Liver (tissue), 9 donors: ENCODE data around the gene ATAD3C. TPM values are rescaled to one million over a fixed set of nuclear protein-coding genes. Genes with fewer than 3 reads are reported as not detected.

Source experiments
- DNase-seq: peaks from one replicate; pipeline ENCODE4 v3.0.0-alpha.2; 2017; ENCODE audit warnings: low spot score
- H3K27ac ChIP-seq, 2 donors: one replicate each; pipeline ENCODE4 v1.7.0; 2013; ENCODE audit warnings: inconsistent platforms in 2 of 2, low read length in 2 of 2, control low read depth in 1 of 2, low read depth in 1 of 2, mild to moderate bottlenecking in 1 of 2
- H3K27me3 ChIP-seq, 4 donors: one replicate each; pipeline versions ENCODE4 v1.6.1 to v1.7.0; 2013; ENCODE audit warnings: low read length in 3 of 4, inconsistent platforms in 1 of 4, mild to moderate bottlenecking in 1 of 4, moderate library complexity in 1 of 4; ENCODE audit not compliant: control insufficient read depth in 4 of 4, insufficient read depth in 4 of 4
- H3K36me3 ChIP-seq, 4 donors: one replicate each; pipeline versions ENCODE4 v1.6.1 to v1.7.0; 2013; ENCODE audit warnings: low read length in 3 of 4, mild to moderate bottlenecking in 3 of 4, low read depth in 1 of 4, moderate library complexity in 1 of 4; ENCODE audit not compliant: control insufficient read depth in 4 of 4, insufficient read depth in 3 of 4
- H3K4me1 ChIP-seq, 4 donors: one replicate each; pipeline versions ENCODE4 v1.6.1 to v1.7.0; 2013; ENCODE audit warnings: low read length in 3 of 4, mild to moderate bottlenecking in 3 of 4, moderate library complexity in 1 of 4; ENCODE audit not compliant: control insufficient read depth in 4 of 4, insufficient read depth in 4 of 4
- H3K4me3 ChIP-seq, 3 donors: one replicate each; pipeline versions ENCODE4 v1.6.1 to v1.7.0; 2013; ENCODE audit warnings: low read length in 3 of 3, control low read depth in 1 of 3, low read depth in 1 of 3, mild to moderate bottlenecking in 1 of 3
- H3K9ac ChIP-seq, 2 donors: one replicate each; pipeline ENCODE4 v1.7.0; 2013; ENCODE audit warnings: low read length in 2 of 2, mild to moderate bottlenecking in 2 of 2, moderate library complexity in 2 of 2, control low read depth in 1 of 2, low read depth in 1 of 2
- H3K9me3 ChIP-seq, 4 donors: one replicate each; pipeline versions ENCODE4 v1.6.1 to v1.7.0; 2013; ENCODE audit warnings: low read length in 3 of 4; ENCODE audit not compliant: control insufficient read depth in 4 of 4
- EGR1 ChIP-seq, 2 donors: IDR thresholded peaks; 2 replicates each; pipeline ENCODE4 v1.6.1; 2016 to 2018; ENCODE audit warnings: antibody characterized with exemption in 2 of 2, low read depth in 2 of 2
- FOXA1 ChIP-seq: IDR thresholded peaks from 2 replicates; pipeline ENCODE4 v1.6.1; 2016; ENCODE audit warnings: antibody characterized with exemption
- FOXA2 ChIP-seq: IDR thresholded peaks from 2 replicates; pipeline ENCODE4 v1.6.1; 2016; ENCODE audit warnings: antibody characterized with exemption
- GABPA ChIP-seq, 2 donors: IDR thresholded peaks in 1 of 2; conservative IDR thresholded peaks in 1 of 2; 2 replicates each; pipeline ENCODE4 v1.6.1; 2016; ENCODE audit warnings: antibody characterized with exemption in 2 of 2, mild to moderate bottlenecking in 1 of 2, moderate library complexity in 1 of 2
- HNF4A ChIP-seq, 2 donors: conservative IDR thresholded peaks; 2 replicates each; pipeline ENCODE4 v1.6.1; 2016; ENCODE audit warnings: antibody characterized with exemption in 2 of 2, mild to moderate bottlenecking in 2 of 2
- HNF4G ChIP-seq: IDR thresholded peaks from 2 replicates; pipeline ENCODE4 v1.6.1; 2016; ENCODE audit warnings: antibody characterized with exemption
- JUND ChIP-seq, 2 donors: IDR thresholded peaks; 2 replicates each; pipeline ENCODE4 v1.6.1; 2016; ENCODE audit warnings: antibody characterized with exemption in 2 of 2
- MAX ChIP-seq: IDR thresholded peaks from 2 replicates; pipeline ENCODE4 v1.6.1; 2016; ENCODE audit warnings: antibody characterized with exemption
- NR2F2 ChIP-seq: IDR thresholded peaks from 2 replicates; pipeline ENCODE4 v1.6.1; 2016; ENCODE audit warnings: antibody characterized with exemption
- RAD21 ChIP-seq, 2 donors: IDR thresholded peaks; 2 replicates each; pipeline ENCODE4 v1.6.1; 2016; ENCODE audit warnings: antibody characterized with exemption in 2 of 2, mild to moderate bottlenecking in 2 of 2
- RXRA ChIP-seq, 2 donors: IDR thresholded peaks; 2 replicates each; pipeline ENCODE4 v1.6.1; 2017 to 2018; ENCODE audit warnings: antibody characterized with exemption in 2 of 2, mild to moderate bottlenecking in 1 of 2
- SP1 ChIP-seq: IDR thresholded peaks from 2 replicates; pipeline ENCODE4 v1.6.1; 2018; ENCODE audit warnings: antibody characterized with exemption, mild to moderate bottlenecking
- TAF1 ChIP-seq: conservative IDR thresholded peaks from 2 replicates; pipeline ENCODE4 v1.6.1; 2016; ENCODE audit warnings: antibody characterized with exemption, mild to moderate bottlenecking
- YY1 ChIP-seq: IDR thresholded peaks from 2 replicates; pipeline ENCODE4 v1.6.1; 2016; ENCODE audit warnings: antibody characterized with exemption, mild to moderate bottlenecking
- WGBS: extraction: QIAGEN DNeasy Blood & Tissue Kit; methylation state at CpG from one replicate; pipeline ENCODE4 v1.1.7; 2013; 5-methylcytosine and 5-hydroxymethylcytosine counted together
- polyA plus RNA-seq, 2 donors: library from polyadenylated mRNA; stranded (reverse) in 1 of 2; unstranded in 1 of 2; fragments of 200-250 nt in 1 of 2; fragments of >200 nt in 1 of 2; fragmentation: Nextera tagmentation in 1 of 2; extraction: Ambion mirVana in 1 of 2; gene quantifications; one replicate each; pipeline versions ENCODE4 v1.2.1 to v1.2.3, GENCODE V29; 2013 to 2015
- total RNA-seq, 2 donors: library from RNA; depleted of rRNA; stranded (reverse); fragments of >200 nt; gene quantifications; one replicate each; pipeline ENCODE4 v1.2.3, GENCODE V29; 2014
- TF ChIP-seq, protein P1 (sequence below): IDR thresholded peaks from 2 replicates; pipeline ENCODE4 v1.6.1; 2016; ENCODE audit warnings: antibody characterized with exemption, mild to moderate bottlenecking
- TF ChIP-seq, protein P2 (sequence below): IDR thresholded peaks from 2 replicates; pipeline ENCODE4 v1.6.1; 2016; ENCODE audit warnings: antibody characterized with exemption
- TF ChIP-seq, protein P3 (sequence below): IDR thresholded peaks from 2 replicates; pipeline ENCODE4 v1.6.1; 2016; ENCODE audit warnings: antibody characterized with exemption
- TF ChIP-seq, protein P4 (sequence below): fragments of 150-350 bp; IDR thresholded peaks from 2 replicates; pipeline ENCODE4 v1.5.1; 2017; ENCODE audit warnings: improper control_type of control experiment, low read depth, low read length; ENCODE audit not compliant: missing input control
- donor health status: healthy.
- donor health status: healthy.
- donor health status: healthy.
- donor health status: healthy.
- donor health status: healthy.

ATAD3C gene
- total and polyA plus RNA-seq, 4 donors: 0.19 to 4.8 (median 0.88) TPM

GRCh38 chr1:1400576-1401456 lies 48.7 kb upstream of the ATAD3C start:
- H3K27me3 ChIP-seq: no peaks in the 10 kb centered on the region
- H3K4me3 ChIP-seq: peak overlapping the region; percentile 92 to 99 (median 93)
- H3K36me3 ChIP-seq: peaks cover 6 to 28% (median 20%) of the 10 kb centered on the region in 4 donors
- no peaks in the 10 kb centered on the region for H3K9me3 ChIP-seq
- TF ChIP-seq TAF1 (peak; percentile 46), HNF4A (conservative IDR thresholded peaks at IDR 0.05) (peak; percentile 96 to 99), RXRA (IDR thresholded peaks at IDR 0.05) (peak; percentile 95 to 99), HNF4G (peak; percentile 90), FOXA2 (peak; percentile 92), JUND (IDR thresholded peaks at IDR 0.05) (peak in 1 of 2 donors; percentile 61), RAD21 (IDR thresholded peaks at IDR 0.05) (peak; percentile 48 to 49), YY1 (peak; percentile 79), NR2F2 (no peak), SP1 (peak; percentile 94), GABPA (IDR thresholded peaks at IDR 0.05 in 1 of 2, conservative IDR thresholded peaks at IDR 0.05 in 1 of 2) (peak in 1 of 2 donors; percentile 86), MAX (peak; percentile 96), FOXA1 (peak; percentile 91), EGR1 (IDR thresholded peaks at IDR 0.05; ENCODE audit: low read depth in 2 of 2) (peak in 1 of 2 donors; percentile 69)
- TF ChIP-seq, protein P1, sequence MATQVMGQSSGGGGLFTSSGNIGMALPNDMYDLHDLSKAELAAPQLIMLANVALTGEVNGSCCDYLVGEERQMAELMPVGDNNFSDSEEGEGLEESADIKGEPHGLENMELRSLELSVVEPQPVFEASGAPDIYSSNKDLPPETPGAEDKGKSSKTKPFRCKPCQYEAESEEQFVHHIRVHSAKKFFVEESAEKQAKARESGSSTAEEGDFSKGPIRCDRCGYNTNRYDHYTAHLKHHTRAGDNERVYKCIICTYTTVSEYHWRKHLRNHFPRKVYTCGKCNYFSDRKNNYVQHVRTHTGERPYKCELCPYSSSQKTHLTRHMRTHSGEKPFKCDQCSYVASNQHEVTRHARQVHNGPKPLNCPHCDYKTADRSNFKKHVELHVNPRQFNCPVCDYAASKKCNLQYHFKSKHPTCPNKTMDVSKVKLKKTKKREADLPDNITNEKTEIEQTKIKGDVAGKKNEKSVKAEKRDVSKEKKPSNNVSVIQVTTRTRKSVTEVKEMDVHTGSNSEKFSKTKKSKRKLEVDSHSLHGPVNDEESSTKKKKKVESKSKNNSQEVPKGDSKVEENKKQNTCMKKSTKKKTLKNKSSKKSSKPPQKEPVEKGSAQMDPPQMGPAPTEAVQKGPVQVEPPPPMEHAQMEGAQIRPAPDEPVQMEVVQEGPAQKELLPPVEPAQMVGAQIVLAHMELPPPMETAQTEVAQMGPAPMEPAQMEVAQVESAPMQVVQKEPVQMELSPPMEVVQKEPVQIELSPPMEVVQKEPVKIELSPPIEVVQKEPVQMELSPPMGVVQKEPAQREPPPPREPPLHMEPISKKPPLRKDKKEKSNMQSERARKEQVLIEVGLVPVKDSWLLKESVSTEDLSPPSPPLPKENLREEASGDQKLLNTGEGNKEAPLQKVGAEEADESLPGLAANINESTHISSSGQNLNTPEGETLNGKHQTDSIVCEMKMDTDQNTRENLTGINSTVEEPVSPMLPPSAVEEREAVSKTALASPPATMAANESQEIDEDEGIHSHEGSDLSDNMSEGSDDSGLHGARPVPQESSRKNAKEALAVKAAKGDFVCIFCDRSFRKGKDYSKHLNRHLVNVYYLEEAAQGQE: peak; percentile 61
- TF ChIP-seq, protein P2, sequence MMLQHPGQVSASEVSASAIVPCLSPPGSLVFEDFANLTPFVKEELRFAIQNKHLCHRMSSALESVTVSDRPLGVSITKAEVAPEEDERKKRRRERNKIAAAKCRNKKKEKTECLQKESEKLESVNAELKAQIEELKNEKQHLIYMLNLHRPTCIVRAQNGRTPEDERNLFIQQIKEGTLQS: no peak
- TF ChIP-seq, protein P3, sequence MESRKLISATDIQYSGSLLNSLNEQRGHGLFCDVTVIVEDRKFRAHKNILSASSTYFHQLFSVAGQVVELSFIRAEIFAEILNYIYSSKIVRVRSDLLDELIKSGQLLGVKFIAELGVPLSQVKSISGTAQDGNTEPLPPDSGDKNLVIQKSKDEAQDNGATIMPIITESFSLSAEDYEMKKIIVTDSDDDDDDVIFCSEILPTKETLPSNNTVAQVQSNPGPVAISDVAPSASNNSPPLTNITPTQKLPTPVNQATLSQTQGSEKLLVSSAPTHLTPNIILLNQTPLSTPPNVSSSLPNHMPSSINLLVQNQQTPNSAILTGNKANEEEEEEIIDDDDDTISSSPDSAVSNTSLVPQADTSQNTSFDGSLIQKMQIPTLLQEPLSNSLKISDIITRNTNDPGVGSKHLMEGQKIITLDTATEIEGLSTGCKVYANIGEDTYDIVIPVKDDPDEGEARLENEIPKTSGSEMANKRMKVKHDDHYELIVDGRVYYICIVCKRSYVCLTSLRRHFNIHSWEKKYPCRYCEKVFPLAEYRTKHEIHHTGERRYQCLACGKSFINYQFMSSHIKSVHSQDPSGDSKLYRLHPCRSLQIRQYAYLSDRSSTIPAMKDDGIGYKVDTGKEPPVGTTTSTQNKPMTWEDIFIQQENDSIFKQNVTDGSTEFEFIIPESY: peak; percentile 63
- TF ChIP-seq, protein P4, sequence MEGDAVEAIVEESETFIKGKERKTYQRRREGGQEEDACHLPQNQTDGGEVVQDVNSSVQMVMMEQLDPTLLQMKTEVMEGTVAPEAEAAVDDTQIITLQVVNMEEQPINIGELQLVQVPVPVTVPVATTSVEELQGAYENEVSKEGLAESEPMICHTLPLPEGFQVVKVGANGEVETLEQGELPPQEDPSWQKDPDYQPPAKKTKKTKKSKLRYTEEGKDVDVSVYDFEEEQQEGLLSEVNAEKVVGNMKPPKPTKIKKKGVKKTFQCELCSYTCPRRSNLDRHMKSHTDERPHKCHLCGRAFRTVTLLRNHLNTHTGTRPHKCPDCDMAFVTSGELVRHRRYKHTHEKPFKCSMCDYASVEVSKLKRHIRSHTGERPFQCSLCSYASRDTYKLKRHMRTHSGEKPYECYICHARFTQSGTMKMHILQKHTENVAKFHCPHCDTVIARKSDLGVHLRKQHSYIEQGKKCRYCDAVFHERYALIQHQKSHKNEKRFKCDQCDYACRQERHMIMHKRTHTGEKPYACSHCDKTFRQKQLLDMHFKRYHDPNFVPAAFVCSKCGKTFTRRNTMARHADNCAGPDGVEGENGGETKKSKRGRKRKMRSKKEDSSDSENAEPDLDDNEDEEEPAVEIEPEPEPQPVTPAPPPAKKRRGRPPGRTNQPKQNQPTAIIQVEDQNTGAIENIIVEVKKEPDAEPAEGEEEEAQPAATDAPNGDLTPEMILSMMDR: no peak
- peak; percentile 65 for DNase-seq
- WGBS: 42% methylated on average over 22 of the region's 22 CpGs
- peaks cover 4 to 64% (median 54%) of the 10 kb centered on the region in 4 donors for H3K4me1 ChIP-seq
- H3K27ac ChIP-seq: peak overlapping the region; percentile 75 to 83
- H3K9ac ChIP-seq: peak overlapping the region; percentile 75 to 82
